GM18868 (cell line): ENCODE data around the gene GPC2.
"Not testable (repeated sequence)": the region's sequence is repeated elsewhere in the genome, so short reads cannot be mapped to it uniquely, and the experiment has no call there.

ENCODE experiments used
- ATAC-seq: cut with Tn5 transposase; IDR thresholded peaks from one replicate; pipeline ENCODE4 v1.9.1; 2021; ENCODE audit warnings: mild to moderate bottlenecking, moderate library complexity; ENCODE audit not compliant: unreplicated experiment

GPC2 gene

GRCh38 chr7:100177045-100178001 is at the start of gene GPC2, which contains the start of gene STAG3:
TSS of gene GPC2 (minus strand) at chr7:100177381. CDS start at chr7:100177199, 182 bp downstream.
TSS of gene STAG3 (plus strand) at chr7:100177918. CDS start at chr7:100180557, 2,639 bp downstream.
- ATAC-seq, result peak; percentile 84

- ATAC-seq, result not testable (repeated sequence)
These were observed 47.7 kb upstream of the GPC2 start for GRCh38 chr7:100224891-100225290.

DNA sequence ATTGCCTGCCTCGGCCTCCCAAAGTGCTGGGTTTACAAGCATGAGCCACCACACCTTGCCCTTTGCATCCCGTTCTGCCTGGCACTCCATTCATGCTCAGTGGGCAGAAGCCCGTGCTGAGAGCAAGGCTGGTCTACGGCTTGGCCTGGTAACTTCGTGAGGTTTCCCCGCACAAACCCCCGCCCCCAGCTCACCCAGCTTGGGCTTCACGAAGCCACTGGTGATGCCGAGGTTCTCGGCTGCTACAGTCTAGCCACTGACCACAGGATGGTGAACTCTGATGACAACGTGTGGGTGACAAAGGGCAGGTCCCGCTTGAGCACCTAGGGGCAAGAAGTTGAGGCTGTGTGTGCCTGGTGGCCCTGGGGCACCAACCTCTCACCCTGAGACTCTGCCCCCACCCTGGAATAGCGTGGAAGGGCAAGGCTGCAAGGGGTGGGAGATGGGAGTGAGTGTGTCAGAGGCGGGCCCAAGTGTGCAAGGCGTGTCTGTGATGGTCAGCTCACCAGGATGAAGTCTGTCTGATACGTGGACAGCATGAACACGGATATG is 46.3 kb upstream of the GPC2 start:
- ATAC-seq, result not testable (repeated sequence)

GRCh38 chr7:100222445-100223132 is 45.4 kb upstream of the GPC2 start:
- no peak for ATAC-seq

GRCh38 chr7:100221767-100222444 is 44.7 kb upstream of the GPC2 start:
- no peak for ATAC-seq

- peak; percentile 51 for ATAC-seq
These were observed 44.1 kb upstream of the GPC2 start for GRCh38 chr7:100221231-100221718.

- no peak for ATAC-seq
These were observed 43.5 kb upstream of the GPC2 start for GRCh38 chr7:100220586-100221230.

DNA sequence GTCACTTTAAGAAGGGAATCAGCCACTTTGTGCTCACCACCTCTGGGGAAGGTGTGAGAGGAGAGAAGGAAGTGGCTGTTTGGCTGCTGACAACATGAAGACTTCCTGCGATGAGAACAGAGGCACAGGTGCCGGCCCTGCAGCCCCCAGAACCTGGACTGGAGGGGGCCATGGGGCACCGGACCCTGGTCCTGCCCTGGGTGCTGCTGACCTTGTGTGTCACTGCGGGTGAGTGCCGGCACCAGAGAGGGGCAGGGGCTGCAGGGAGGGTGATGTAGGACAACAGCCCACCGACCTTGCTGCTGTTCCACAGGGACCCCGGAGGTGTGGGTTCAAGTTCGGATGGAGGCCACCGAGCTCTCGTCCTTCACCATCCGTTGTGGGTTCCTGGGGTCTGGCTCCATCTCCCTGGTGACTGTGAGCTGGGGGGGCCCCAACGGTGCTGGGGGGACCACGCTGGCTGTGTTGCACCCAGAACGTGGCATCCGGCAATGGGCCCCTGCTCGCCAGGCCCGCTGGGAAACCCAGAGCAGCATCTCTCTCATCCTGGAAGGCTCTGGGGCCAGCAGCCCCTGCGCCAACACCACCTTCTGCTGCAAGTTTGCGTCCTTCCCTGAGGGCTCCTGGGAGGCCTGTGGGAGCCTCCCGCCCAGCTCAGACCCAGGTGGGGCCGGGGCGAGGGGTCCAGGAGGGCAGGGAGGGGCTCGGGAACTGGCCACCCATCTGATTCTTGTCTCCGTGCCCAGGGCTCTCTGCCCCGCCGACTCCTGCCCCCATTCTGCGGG is 42.8 kb upstream of the GPC2 start, which contains the start of gene PVRIG:
PVRIG (plus strand) TSS at position 149 of the 785 bp plus-strand sequence; CDS start at position 171, 22 bp downstream.
- not testable (repeated sequence) for ATAC-seq

DNA sequence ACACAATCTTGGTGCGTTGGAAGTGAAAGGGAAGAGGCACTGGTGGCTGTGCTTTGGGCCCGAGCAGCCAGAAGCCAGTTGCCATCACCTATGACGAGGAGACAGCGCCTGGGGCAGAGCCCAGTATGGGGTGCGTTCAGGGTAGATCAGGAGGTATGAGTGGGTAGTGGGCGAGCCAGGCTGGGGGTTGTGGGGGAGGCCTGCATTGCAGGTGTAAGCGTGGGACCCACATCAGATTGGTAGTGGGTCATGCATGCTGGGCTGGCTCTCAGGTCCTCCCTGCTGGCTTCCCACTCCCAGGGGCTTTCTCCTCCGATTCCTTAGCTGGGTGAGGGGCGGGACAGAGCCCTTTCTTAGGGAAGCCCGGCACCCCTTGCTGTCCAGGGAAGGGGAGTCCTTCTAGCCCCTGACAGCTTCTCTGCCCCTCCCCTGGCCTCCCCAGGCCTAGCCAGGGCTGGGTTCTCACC is 42.1 kb upstream of the GPC2 start:
- ATAC-seq, result no peak

GRCh38 chr7:100217934-100218333 is 40.8 kb upstream of the GPC2 start:
- peak; percentile 11 for ATAC-seq

DNA sequence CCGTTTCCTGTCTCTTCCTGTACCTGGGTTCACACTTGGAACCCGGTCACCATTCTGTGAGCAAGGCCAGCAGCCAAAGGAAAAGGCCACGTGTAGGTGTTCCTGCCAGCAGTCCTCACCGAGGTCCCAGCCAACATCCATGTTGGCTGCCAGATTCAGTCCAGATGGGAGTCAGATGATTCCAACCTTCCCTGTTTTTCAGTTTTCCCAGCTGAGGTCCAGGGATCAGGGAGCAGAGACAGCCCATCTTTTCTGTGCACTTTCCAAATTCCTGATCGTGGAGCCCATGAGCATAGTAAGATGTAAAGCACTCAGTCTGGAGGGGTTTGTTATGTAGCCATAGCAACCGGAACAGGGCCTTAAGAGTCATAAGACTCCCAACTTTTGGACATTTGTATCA is 38.7 kb upstream of the GPC2 start:
- no peak for ATAC-seq

DNA sequence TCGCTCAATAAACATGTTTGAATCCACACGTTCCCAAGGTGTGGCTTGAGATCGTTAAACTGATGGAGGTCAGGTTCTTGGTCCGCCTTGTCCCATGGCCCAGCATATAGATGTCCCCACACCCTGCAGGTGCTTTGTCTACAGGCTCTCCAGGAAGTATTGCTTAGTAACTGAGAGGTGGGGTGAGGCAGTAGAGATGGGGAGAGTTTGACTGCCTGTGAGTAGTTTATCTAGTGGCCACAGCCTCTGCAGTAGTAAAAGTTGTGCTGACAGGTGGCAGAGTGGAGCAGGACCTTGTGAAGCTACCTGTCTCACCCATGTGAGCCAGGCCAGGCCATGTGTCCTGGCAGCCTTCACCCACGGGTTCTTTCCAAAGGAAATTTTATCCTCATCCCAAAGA is 37.2 kb upstream of the GPC2 start:
- ATAC-seq, result not testable (repeated sequence)

GRCh38 chr7:100213672-100214071 is 36.5 kb upstream of the GPC2 start:
- no peak for ATAC-seq

- no peak for ATAC-seq
These were observed 35.6 kb upstream of the GPC2 start for GRCh38 chr7:100212631-100213286.

GRCh38 chr7:100211342-100211780 is 34.2 kb upstream of the GPC2 start:
- peak; percentile 70 for ATAC-seq

GRCh38 chr7:100210805-100211204 is 33.6 kb upstream of the GPC2 start:
- no peak for ATAC-seq

DNA sequence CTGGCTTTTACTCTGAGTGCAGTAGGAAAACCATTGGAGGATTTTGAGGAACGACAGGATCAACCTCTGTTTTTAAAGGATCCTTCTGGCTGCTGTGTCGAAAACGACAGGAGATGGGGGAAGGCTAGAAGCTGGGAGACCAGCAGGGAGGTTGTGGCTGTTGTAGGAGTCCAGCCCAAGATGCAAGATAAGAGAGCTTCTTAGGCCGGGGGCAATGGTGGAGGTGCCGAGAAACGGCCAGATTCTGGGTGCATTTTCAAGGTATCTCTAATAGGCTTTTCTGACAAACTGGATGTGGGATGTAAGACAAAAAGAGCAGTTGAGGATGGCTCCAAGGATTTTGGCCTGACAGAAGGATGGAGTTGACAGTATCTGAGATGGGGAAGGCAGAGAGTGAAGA is 32.3 kb upstream of the GPC2 start:
- ATAC-seq, result no peak

- ATAC-seq, result peak; percentile 60
These were observed 31.8 kb upstream of the GPC2 start for GRCh38 chr7:100208911-100209408.
